Endothelial cell of umbilical vein (primary cell): ENCODE results near the gene ALDH1A2. TPM values are rescaled to one million over a fixed set of nuclear protein-coding genes. Genes with fewer than 3 reads are reported as not detected.

Experiments used
- BruUV-seq: library from RNA; stranded (reverse); fragments of 400-500 nt; replicated peaks from 2 replicates; lab custom pipeline; 2021; lab: Mats Ljungman, UMichigan
- CTCF ChIA-PET: fragments of 300-600, 350-600 bp; sonication (Branson Sonifier 250); formaldehyde crosslinking; loops from one replicate; lab custom pipeline; 2021; ENCODE audit warnings: antibody characterized with exemption, inconsistent platforms; lab: Charles Lee
- POLR2A ChIA-PET: fragments of 300-600, 350-600 bp; sonication (Branson Sonifier 250); formaldehyde crosslinking; loops from one replicate; lab custom pipeline; 2021; ENCODE audit warnings: antibody characterized with exemption, inconsistent platforms; lab: Charles Lee
- DNase-seq: peaks from one replicate; pipeline ENCODE4 v3.0.0-alpha.2; 2011; ENCODE audit warnings: low read depth, low spot score
- FAIRE-seq: peaks from 2 replicates; lab custom pipeline; 2011; peaks lifted over from hg19 to GRCh38; lab: Jason Lieb, UNC
- H2AFZ ChIP-seq: 2 replicates; pipeline ENCODE4 v1.6.0; 2012; ENCODE audit warnings: low read depth, low read length, control low read depth, inconsistent platforms
- H3K27ac ChIP-seq: 2 replicates; pipeline ENCODE4 v1.5.1; 2011; ENCODE audit warnings: low read depth, mild to moderate bottlenecking, control low read depth, low read length, moderate library complexity; ENCODE audit not compliant: insufficient read depth
- H3K27me3 ChIP-seq, 2 experiments: 2 replicates each; pipeline versions ENCODE4 v1.6.0 to v1.6.1; 2011; ENCODE audit warnings: low read length in 2 of 2, mixed read lengths in 1 of 2; ENCODE audit not compliant: control insufficient read depth in 2 of 2, insufficient read depth in 2 of 2
- H3K36me3 ChIP-seq, 2 experiments: 2 replicates in 1 of 2; 3 replicates in 1 of 2; pipeline ENCODE4 v1.5.1; 2011; ENCODE audit warnings: low read length in 2 of 2, mild to moderate bottlenecking in 1 of 2, moderate library complexity in 1 of 2; ENCODE audit not compliant: control insufficient read depth in 2 of 2, insufficient read depth in 2 of 2; ENCODE audit errors: extremely low read depth in 1 of 2
- H3K4me1 ChIP-seq: 3 replicates; pipeline ENCODE4 v1.5.1; 2011; ENCODE audit warnings: mild to moderate bottlenecking, low read length; ENCODE audit not compliant: control insufficient read depth, insufficient read depth; ENCODE audit errors: extremely low read depth
- H3K4me2 ChIP-seq: 2 replicates; pipeline ENCODE4 v1.6.1; 2011; ENCODE audit warnings: low read length, control low read depth, mixed read lengths; ENCODE audit not compliant: insufficient read depth
- H3K4me3 ChIP-seq, 3 experiments: fragments of 200-600 bp in 1 of 3; sonication (generic), shearing (Covaris generic) in 1 of 3; replicated peaks in 1 of 3; 2 replicates each; pipeline ENCODE4 v1.5.1; 2011 to 2016; ENCODE audit warnings: control low read depth in 3 of 3, low read length in 3 of 3, mild to moderate bottlenecking in 2 of 3, inconsistent platforms in 1 of 3, low read depth in 1 of 3, moderate library complexity in 1 of 3; ENCODE audit not compliant: insufficient read depth in 1 of 3
- H3K79me2 ChIP-seq: 2 replicates; pipeline ENCODE4 v1.6.0; 2012; ENCODE audit warnings: low read length, inconsistent platforms; ENCODE audit not compliant: control insufficient read depth, insufficient read depth
- H3K9ac ChIP-seq: replicated peaks from 2 replicates; pipeline ENCODE3; 2011; ENCODE audit warnings: low read length, control low read depth; ENCODE audit not compliant: insufficient read depth; ENCODE audit errors: extremely low read depth
- H3K9me1 ChIP-seq: replicated peaks from 3 replicates; pipeline ENCODE4 v1.6.0; 2011; ENCODE audit warnings: mild to moderate bottlenecking, low read length; ENCODE audit not compliant: control insufficient read depth, insufficient read depth; ENCODE audit errors: extremely low read depth
- H3K9me3 ChIP-seq: replicated peaks from 2 replicates; pipeline ENCODE4 v1.5.1; 2012; ENCODE audit warnings: low read length, inconsistent platforms; ENCODE audit not compliant: control insufficient read depth, insufficient read depth
- H4K20me1 ChIP-seq: replicated peaks from 2 replicates; pipeline ENCODE3; 2011; ENCODE audit warnings: mild to moderate bottlenecking, low read length; ENCODE audit not compliant: control insufficient read depth, insufficient read depth; ENCODE audit errors: extremely low read depth
- CTCF ChIP-seq, 2 donors: IDR thresholded peaks; 1 replicate in 1 of 2; 2 replicates in 1 of 2; pipeline ENCODE4 v1.5.1; 2011; ENCODE audit warnings: low read length in 2 of 2, mild to moderate bottlenecking in 2 of 2, moderate library complexity in 2 of 2, control low read depth in 1 of 2, inconsistent platforms in 1 of 2, low read depth in 1 of 2; ENCODE audit not compliant: insufficient read depth in 1 of 2; ENCODE audit errors: extremely low read depth in 1 of 2
- EZH2 ChIP-seq: IDR thresholded peaks from 2 replicates; pipeline ENCODE4 v1.6.1; 2012; ENCODE audit warnings: borderline replicate concordance, low read depth, mild to moderate bottlenecking, moderate library complexity, low read length, inconsistent platforms; ENCODE audit not compliant: severe bottlenecking
- FOS ChIP-seq: IDR thresholded peaks from 2 replicates; pipeline ENCODE4 v1.6.1; 2011; ENCODE audit warnings: mild to moderate bottlenecking, low read length, moderate library complexity, borderline replicate concordance; ENCODE audit not compliant: insufficient read depth
- GATA2 ChIP-seq: IDR thresholded peaks from 2 replicates; pipeline ENCODE4 v1.7.0; 2011; ENCODE audit warnings: low read depth, mild to moderate bottlenecking, moderate library complexity, mixed read lengths, low read length; ENCODE audit not compliant: insufficient read length, insufficient read depth
- JUN ChIP-seq: IDR thresholded peaks from 2 replicates; pipeline ENCODE4 v1.6.1; 2011; ENCODE audit warnings: borderline replicate concordance, low read depth; ENCODE audit not compliant: insufficient read length, insufficient read depth
- MAX ChIP-seq: IDR thresholded peaks from 2 replicates; pipeline ENCODE4 v1.6.1; 2011; ENCODE audit not compliant: insufficient read depth, insufficient read length
- MYC ChIP-seq: IDR thresholded peaks from one replicate; pipeline ENCODE4 v1.6.1; 2011; ENCODE audit warnings: mild to moderate bottlenecking, low read depth, low read length
- POLR2A ChIP-seq: IDR thresholded peaks from 2 replicates; pipeline ENCODE4 v1.6.1; 2012; ENCODE audit warnings: low read depth, mild to moderate bottlenecking, control low read depth, low read length
- dilution Hi-C: fragments of 300-500 bp; cut with MboI; formaldehyde crosslinking; loops from one replicate; pipeline ENCODE4 v1.15.0; 2019; ENCODE audit warnings: low sequenced_read_pairs; ENCODE audit not compliant: extremely low pct_ligation_motif_present
- intact Hi-C: fragments of 100-400 bp; cut with micrococcal nuclease; formaldehyde crosslinking; loops from one replicate; pipeline ENCODE4 v1.10.0; 2022
- polyA plus RNA-seq, 4 experiments: library from polyadenylated mRNA; depleted of rRNA in 3 of 4; stranded (reverse) in 3 of 4; unstranded in 1 of 4; fragments of >200 nt; gene quantifications; 2 replicates each; pipeline versions ENCODE4 v1.2.1 to v1.2.3, GENCODE V29; 2011 to 2012; ENCODE audit warnings: missing spikeins in 1 of 4
- total RNA-seq: library from RNA; stranded (reverse); gene quantifications from 2 replicates; pipeline ENCODE4 v1.2.3, GENCODE V29; 2021

ALDH1A2 gene
- total and polyA plus RNA-seq, 2 donors (not counting 3 experiments of a cell fraction or from before 2014, with no cell fraction given), result 16.3 to 34.9 TPM

GRCh38 chr15:57925650-57926049 lies 139.9 kb downstream of the ALDH1A2 start:
- Histone ChIP-seq H3K27ac (no peak overlapping the region), H3K79me2 (no peaks in the 10 kb centered on the region), H3K36me3 (no peaks in the 10 kb centered on the region), H3K9me3 (no peaks in the 10 kb centered on the region), H3K27me3 (no peaks in the 10 kb centered on the region), H3K4me2 (no peak overlapping the region), H3K4me3 (no peak overlapping the region), H3K4me1 (peaks cover 37% of the 10 kb centered on the region), H2AFZ (no peak overlapping the region), H4K20me1 (no peaks in the 10 kb centered on the region), H3K9me1 (no peaks in the 10 kb centered on the region), H3K9ac (no peak overlapping the region)
- CTCF ChIA-PET, result no interaction called here
- intact Hi-C loops (no loop called here), dilution Hi-C loops (no loop called here)
- FAIRE-seq (no peak), DNase-seq (no peak)
- POLR2A ChIA-PET, result no interaction called here
- no TSS peak for BruUV-seq
- TF ChIP-seq JUN (no peak), FOS (no peak), CTCF (IDR thresholded peaks at IDR 0.05; ENCODE audit: extremely low read depth in 1 of 2, insufficient read depth in 1 of 2, low read depth in 1 of 2, low read length in 2 of 2) (no peak)

GRCh38 chr15:57924598-57924997 lies 140.9 kb downstream of the ALDH1A2 start:
- no peaks in the 10 kb centered on the region for H3K9me1 ChIP-seq
- no peak overlapping the region for H2AFZ ChIP-seq
- no peak overlapping the region for H3K27ac ChIP-seq
- no TSS peak for BruUV-seq
- no peak overlapping the region for H3K4me2 ChIP-seq
- ChIA-PET CTCF (no interaction called here), POLR2A (no interaction called here)
- intact Hi-C loops, result loop anchor here (5.0 kb wide), 1 partner anchor 52 kb away; no protein-coding TSS in a partner anchor
- H3K79me2 ChIP-seq, result no peaks in the 10 kb centered on the region
- no peaks in the 10 kb centered on the region for H4K20me1 ChIP-seq
- H3K9me3 ChIP-seq, result no peaks in the 10 kb centered on the region
- H3K4me1 ChIP-seq, result peaks cover 39% of the 10 kb centered on the region
- no peaks in the 10 kb centered on the region for H3K36me3 ChIP-seq
- no peak for TF ChIP-seq MAX
- TF ChIP-seq FOS, result no peak
- TF ChIP-seq POLR2A, result no peak
- TF ChIP-seq MYC, result no peak
- no peak for TF ChIP-seq GATA2
- no peak for TF ChIP-seq EZH2
- dilution Hi-C loops, result no loop called here
- no peak overlapping the region for H3K9ac ChIP-seq
- no peaks in the 10 kb centered on the region for H3K27me3 ChIP-seq
- FAIRE-seq (no peak), DNase-seq (no peak)
- H3K4me3 ChIP-seq, result no peak overlapping the region
